Stimulated activated CD8-positive, alpha-beta memory T cell treated with anti-CD3 and anti-CD28 coated beads, Interleukin-15, amount 100 ng/mL, for 4 hours (primary cell): Measurements from ENCODE around the gene GNAZ.

Experiments
- DNase-seq, 2 donors: peaks; one replicate each; pipeline ENCODE4 v3.0.0-alpha.2; 2020; ENCODE audit warnings: low read depth in 2 of 2

Gene GNAZ

DNA sequence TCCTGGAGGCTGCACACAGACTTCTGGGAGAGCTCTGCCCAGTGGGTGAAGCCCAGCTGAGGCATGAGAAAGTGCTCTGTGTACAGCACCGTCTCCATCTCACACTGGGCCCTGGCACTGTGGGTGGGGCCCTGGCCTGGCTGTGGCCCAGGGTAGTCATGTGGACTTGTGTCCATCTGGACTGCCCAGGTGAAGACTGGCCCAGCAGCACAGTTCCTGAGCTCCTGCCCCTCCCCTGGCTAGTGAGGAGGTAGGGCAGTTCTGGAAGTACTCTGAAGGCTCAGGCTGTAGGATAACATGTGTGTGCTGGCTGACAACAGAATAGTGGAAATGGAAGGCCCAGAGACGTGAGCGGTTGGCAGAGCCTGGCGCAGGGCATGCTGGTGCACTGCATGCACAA, 36.0 kb downstream of the GNAZ start:
- no peak for DNase-seq

DNA sequence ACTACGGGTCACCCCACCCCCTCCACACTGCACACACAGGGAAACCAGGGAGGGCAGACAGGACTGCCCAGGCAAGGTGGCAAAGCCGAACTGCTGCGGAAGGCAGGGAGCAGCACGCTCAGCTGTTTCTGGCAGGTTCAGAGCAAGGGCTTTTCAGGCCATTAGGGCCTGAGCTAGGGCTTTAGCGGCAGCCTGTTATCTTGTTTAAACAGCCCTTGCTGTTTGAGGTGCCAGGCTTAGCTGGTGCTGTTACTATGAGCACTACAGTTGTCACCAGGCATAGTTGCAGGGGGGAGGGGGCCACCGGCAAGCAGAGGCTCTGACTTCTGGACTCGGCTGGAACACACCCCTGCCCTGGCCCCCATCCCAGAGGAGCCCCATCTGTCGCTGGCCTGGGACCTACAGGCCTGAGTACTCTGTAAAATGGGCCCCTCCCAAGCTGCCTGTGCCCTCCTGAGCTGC, 36.6 kb downstream of the GNAZ start:
- no peak for DNase-seq

DNA sequence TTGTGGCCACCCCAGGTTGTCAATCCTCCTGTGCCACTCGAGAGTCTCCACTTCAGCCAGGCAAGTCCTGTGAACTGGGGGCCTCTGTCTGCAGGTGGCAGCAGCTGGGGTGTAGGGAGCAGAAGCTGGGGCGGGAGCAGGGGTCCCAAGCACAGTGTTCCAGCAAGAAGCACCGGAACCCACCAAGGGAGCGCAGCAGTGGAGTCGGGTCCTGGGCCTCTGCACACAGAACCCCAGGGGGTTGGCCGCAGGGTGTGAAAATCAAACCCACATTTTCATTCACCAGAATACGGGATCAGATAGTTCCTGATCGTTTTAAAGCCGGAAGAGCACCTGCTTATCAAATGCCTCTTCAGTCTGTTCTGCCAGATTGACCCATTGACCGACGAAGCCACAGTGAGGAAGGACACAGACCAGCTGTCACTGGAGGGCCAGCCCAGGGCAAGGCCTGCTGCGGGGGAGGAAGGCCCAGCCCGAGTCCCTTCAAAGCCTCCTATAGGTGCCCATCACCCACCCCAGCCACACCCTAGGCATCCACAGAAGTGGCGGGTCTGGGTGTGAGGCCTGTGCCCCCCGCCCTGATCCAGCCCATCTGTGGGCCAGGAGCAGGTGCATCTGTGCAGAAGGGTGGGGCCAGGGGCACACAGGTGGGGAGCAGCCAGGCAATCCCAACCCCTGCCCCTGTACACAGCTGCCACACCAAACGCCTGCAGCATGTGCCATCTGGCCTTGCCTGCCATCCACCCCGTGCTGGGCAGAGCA, 37.3 kb downstream of the GNAZ start:
- no peak for DNase-seq

GRCh38 chr22:23108249-23109078, 38.1 kb downstream of the GNAZ start:
- no peak for DNase-seq

DNA sequence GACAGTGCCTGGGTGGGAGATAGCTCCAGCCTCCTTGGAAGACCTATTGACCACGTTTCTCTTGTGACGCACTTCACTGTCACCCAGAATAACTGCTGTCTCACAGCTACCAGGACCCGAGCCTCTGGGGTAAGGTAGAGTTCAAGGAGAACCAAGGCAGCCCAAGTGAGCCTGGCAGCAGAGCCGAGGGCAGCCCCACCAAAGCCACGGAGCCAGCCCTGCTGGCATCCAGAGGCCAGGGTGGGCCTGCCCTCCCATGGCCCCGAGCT, 38.7 kb downstream of the GNAZ start:
- DNase-seq = no peak

GRCh38 chr22:23109441-23109978, 39.2 kb downstream of the GNAZ start:
- DNase-seq = no peak

DNA sequence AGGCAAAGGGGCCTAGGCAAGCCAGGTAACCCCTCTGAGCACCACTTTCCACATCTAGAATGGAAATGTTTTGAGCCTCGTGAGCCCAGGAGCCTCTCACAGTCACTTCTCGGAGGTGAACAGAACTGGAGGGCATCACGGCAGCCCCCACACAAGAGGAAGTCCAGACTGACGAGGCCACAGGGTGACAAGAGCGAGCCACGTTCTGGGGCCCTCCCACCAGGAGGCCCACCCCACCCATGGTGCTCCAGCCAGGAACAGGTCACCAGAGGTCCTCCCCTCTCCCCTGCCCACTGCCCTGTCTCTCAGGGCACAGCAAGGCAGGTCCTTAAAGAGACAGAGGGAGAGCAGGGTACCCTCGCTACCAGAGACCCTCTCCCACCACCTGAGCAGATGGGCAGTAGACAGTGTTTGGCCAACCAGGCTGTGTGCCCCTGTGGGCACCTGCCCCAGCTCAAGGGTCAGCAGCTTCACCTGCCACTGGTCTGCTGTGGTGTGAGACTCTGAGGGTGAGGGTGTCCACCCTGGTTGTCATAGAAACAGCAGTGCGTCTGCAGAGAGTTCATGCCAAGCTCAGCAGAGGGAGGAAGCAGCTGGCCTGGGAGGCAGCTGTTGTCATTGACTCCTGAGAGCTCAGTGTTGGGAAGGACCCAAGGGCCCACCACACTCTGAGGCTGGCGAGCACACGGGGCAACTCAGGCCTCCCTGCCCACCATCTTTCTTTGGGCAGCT, 40.0 kb downstream of the GNAZ start:
- no peak for DNase-seq

GRCh38 chr22:23110922-23111527, 40.7 kb downstream of the GNAZ start:
- DNase-seq = no peak

GRCh38 chr22:23112472-23113012, 42.2 kb downstream of the GNAZ start:
- no peak for DNase-seq

- DNase-seq = no peak
Observed at GRCh38 chr22:23113067-23113846, 42.9 kb downstream of the GNAZ start.

DNA sequence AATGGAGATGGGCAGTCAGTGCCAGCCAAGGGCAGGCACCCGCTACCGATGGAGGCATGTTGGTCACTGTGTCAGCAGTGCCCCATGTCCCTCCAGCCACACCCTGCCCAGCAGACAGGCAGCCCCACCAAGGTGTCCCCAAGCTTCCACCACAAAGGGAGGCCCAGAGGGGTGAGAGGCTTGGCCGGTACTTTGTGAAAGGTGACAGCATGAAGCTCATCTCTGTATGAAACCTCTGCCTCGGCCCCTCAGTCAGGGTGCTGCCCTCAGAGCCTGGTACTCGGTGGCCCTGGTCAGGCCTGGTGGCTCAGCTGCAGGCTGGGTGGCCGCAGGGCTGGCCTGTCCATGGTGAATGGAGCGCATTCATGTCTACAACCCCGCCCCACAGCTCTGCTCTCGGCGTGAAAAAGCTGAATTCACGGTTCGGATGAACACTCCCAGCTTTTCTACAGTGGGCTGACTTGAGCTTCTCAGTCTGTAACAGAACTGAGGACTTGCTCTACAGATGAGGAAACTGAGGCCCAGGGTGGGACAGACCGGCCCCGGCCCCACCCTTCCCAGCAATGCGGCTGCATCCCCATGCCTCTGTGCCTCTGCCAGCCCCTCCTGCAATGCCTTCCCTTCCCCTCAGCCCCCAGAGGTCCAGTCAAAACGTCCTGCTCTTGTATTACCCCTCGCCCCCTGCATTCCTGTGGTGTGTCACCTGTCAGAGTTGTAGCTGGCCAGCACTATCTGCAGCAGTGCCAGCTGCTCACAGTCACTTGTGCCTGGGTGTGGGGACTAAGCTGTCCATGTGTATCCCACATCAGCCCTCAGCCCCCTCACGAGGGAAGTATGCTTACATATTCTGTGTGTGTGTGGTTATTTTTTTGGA, 43.8 kb downstream of the GNAZ start:
- no peak for DNase-seq

- DNase-seq = no peak
Observed at GRCh38 chr22:23114721-23115020, 44.4 kb downstream of the GNAZ start.

- DNase-seq = no peak
Observed at GRCh38 chr22:23115369-23115768, 45.0 kb downstream of the GNAZ start.

DNA sequence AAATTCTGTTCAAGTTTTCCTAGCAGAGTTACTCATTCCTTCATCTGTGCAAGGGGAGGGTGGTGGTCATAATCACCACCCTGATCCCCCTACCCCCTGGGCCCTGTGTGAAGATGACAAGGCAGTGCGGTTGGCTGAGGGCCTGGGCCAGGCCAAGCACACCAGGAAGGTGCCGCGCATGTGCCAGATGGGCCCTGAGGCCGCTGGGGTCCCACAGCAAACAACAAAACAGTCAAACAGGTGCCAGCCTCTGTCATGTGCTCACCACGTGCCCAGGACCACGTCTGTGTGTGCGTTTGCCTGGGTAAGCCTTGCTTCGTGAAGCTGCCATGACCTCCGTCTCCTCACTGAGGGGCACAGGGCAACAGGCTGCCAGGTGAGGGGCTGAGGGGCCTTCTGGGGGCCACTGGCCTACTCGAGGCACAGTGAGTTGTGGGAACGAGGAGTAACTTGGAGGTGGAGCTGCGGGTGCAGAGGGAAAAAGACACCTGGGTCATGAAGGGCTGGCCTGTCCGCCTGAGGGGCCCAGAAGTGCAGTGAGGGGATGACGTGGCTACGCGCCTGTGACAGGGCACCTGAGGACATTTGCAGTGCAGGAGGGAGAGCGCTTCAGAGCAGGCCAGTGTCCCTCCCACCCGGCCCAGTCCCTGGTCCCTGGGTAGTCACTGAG, 45.6 kb downstream of the GNAZ start:
- no peak for DNase-seq

GRCh38 chr22:23116506-23117263, 46.4 kb downstream of the GNAZ start:
- no peak for DNase-seq

GRCh38 chr22:23117275-23117674, 47.0 kb downstream of the GNAZ start:
- no peak for DNase-seq

DNA sequence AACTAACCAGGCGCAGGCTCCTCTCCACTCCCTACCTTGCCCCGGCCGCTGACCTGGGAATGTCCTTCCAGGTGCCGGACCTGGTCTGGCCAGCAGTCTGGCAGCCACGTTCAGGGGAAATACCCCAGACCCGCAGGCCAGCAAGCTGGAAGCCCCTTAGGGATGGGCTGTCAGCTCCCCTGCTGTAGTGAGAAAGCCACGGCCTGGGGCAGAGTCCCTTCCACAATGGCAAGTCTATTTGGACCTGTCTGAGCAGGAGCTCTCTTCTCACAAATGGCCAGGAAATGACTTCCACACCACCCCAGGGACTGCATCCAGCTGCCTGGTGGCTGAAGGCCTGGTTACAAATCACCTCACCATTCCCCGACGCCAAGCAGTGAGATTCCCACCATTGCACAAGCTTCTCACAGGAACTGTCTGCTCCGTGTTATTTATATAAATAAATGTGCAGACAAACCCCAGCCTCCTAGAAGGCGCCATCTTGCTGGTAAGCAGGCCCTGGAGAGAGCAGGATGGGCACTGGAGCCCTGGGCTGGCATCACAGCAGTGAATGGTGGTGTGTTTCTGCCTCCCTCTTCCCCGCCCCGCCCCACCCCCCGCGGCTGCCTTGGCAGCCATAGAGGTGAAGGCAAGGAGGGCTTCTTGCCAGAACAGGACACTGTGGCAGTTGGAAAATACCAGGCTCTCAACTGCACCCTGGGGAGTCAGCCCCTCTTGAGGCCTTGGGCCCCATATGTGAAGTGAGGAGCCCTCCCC, 47.8 kb downstream of the GNAZ start:
- DNase-seq = no peak
